Gastrocnemius medialis (tissue), 4 donors: Measurements from ENCODE around the gene CCDC30.

ENCODE experiments used
- CTCF ChIP-seq, 5 experiments: fragments of 450-650 bp in 3 of 5; fragments of 200-600 bp in 2 of 5; sonication (generic) in 2 of 5; IDR thresholded peaks in 4 of 5; conservative IDR thresholded peaks in 1 of 5; 1 replicate in 4 of 5; 2 replicates in 1 of 5; pipeline ENCODE4 v1.5.1; 2016 to 2019; ENCODE audit warnings: antibody characterized with exemption in 5 of 5, mild to moderate bottlenecking in 3 of 5, moderate library complexity in 3 of 5
- POLR2A ChIP-seq, 2 donors: fragments of 450-650 bp; IDR thresholded peaks; one replicate each; pipeline ENCODE4 v1.6.1; 2017; ENCODE audit warnings: antibody characterized with exemption in 2 of 2, mild to moderate bottlenecking in 2 of 2, moderate library complexity in 2 of 2

- TF ChIP-seq CTCF (IDR thresholded peaks at IDR 0.05 in 4 of 5, conservative IDR thresholded peaks at IDR 0.05 in 1 of 5) (no peak), POLR2A (IDR thresholded peaks at IDR 0.05) (no peak)
These were observed 68.0 kb downstream of the CCDC30 start for GRCh38 chr1:42531043-42531442.
